Vagina (tissue), 2 donors: ENCODE data around the gene PSMD1.

ENCODE experiments used
- POLR2A ChIP-seq, 2 donors: fragments of 450-650 bp; IDR thresholded peaks; one replicate each; pipeline ENCODE4 v1.6.1; 2017; ENCODE audit warnings: antibody characterized with exemption in 2 of 2, mild to moderate bottlenecking in 2 of 2, moderate library complexity in 2 of 2
- POLR2AphosphoS5 ChIP-seq, 2 donors: sonication (generic); formaldehyde crosslinking; IDR thresholded peaks; one replicate each; pipeline ENCODE4 v1.9.0; 2017; ENCODE audit warnings: antibody characterized with exemption in 2 of 2, mild to moderate bottlenecking in 2 of 2, low read depth in 1 of 2; ENCODE audit not compliant: insufficient read depth in 1 of 2
- TF ChIP-seq, protein P1 (sequence below), 3 experiments: fragments of 450-650 bp in 2 of 3; fragments of 200-600 bp in 1 of 3; sonication (generic) in 1 of 3; IDR thresholded peaks; one replicate each; pipeline ENCODE4 v1.5.1; 2017 to 2019; ENCODE audit warnings: antibody characterized with exemption in 3 of 3, mild to moderate bottlenecking in 2 of 3, moderate library complexity in 2 of 3

DNA sequence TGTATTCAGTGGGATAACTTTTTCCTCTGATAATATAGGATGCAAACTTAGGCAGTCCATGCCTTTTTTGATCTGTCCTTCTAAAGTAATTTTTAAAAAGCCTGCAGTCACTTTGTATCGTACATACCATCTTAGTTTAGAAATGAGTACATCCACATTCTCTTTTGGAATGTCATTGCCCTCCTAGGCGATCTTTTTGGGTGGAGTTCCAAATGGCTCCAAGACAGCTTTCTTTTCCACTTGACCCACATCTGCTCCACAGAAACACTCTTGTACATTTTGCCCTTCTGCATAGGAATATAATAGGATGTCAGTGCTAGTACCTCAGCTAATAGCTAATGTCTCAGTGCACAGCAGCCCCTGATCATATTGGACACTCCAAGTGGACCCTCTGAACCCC, 90.0 kb downstream of the PSMD1 start:
- TF ChIP-seq POLR2AphosphoS5 (IDR thresholded peaks at IDR 0.05; ENCODE audit: insufficient read depth in 1 of 2, low read depth in 1 of 2), result no peak
- TF ChIP-seq, protein P1, sequence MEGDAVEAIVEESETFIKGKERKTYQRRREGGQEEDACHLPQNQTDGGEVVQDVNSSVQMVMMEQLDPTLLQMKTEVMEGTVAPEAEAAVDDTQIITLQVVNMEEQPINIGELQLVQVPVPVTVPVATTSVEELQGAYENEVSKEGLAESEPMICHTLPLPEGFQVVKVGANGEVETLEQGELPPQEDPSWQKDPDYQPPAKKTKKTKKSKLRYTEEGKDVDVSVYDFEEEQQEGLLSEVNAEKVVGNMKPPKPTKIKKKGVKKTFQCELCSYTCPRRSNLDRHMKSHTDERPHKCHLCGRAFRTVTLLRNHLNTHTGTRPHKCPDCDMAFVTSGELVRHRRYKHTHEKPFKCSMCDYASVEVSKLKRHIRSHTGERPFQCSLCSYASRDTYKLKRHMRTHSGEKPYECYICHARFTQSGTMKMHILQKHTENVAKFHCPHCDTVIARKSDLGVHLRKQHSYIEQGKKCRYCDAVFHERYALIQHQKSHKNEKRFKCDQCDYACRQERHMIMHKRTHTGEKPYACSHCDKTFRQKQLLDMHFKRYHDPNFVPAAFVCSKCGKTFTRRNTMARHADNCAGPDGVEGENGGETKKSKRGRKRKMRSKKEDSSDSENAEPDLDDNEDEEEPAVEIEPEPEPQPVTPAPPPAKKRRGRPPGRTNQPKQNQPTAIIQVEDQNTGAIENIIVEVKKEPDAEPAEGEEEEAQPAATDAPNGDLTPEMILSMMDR (IDR thresholded peaks at IDR 0.05), result no peak
- no peak for TF ChIP-seq POLR2A (IDR thresholded peaks at IDR 0.05)
